ENCODE measurements around the gene KHDC4.
"Not testable (repeated sequence)": the region's sequence is repeated elsewhere in the genome, so short reads cannot be mapped to it uniquely, and the experiment has no call there.

KHDC4 gene

DNA sequence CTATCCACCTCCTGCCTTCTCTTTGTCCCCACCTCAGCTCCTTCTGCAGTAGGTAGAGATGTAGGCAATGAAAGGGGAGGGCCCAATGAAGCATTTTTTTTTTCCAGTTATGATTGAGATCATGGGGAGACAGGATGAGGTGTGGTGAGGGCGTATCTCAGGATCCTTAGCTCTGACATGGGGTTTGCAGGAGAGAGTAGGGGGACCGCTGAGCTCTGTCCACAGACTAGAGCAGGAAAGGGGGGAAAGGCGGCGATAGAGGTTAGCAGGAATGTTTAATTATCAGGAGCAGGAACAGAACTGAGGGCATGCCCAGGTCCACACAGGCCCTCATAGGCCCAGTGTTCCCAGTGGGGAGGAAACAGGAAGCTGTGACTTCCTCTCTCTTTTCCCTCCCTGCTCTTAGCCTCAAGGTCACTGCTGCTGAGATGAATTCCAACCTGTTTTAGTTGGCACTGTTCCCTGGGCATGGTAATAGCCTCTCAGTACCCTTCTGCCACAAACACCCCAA lies 6.3 kb upstream of the KHDC4 start:
- peak; percentile 52 for DNase-seq

DNA sequence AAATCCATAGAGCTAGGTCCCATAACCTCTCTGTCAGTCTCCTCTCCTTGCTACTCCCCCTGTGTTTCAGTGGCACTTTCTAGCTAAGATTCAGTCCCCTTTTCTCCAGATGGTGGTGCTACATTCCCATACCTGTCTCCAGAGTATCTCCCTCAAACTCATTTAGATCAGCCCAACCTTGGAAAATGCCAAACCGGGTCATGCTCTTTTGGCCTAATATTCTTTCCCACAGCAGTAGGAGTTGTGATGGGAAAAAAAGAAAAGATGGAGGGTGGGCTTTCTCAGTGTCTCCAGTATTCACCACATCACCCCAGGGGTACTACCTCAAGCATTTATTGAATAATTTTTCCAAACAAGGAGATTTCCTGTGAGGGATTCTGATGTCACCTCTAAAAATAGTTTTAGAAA lies 4.0 kb upstream of the KHDC4 start:
- peak; percentile 67 for DNase-seq

DNA sequence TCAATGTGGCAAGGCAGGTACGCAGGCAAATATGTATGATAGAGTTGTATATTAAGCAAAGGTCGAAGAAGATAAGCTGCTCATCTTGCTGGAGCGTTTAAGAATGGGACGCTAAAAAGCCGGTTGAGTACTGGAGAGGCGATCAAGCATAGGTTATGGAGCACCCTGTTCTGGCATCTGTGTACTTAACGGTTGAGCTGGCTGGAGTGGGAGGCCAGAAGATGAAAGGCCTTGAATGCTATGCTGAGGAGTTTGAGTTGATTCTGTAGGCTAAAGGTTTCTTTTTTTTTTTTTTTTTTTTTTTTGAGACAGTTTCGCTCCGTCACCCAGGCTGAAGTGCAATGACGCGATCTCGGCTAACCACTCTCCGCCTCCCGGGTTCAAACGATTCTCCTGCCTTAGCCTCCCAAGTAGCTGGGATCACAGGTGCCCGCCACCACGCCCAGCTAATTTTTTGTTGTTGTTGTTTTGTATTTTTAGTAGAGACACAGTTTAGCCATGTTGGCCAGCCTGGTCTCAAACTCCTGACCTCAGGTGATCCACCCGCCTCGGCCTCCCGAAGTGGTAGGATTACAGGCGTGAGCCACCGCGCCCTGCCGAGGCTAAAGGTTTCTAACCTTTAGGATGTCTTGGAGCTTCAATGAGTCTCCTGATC lies 850 bp upstream of the KHDC4 start:
- DNase-seq = no peak

DNA sequence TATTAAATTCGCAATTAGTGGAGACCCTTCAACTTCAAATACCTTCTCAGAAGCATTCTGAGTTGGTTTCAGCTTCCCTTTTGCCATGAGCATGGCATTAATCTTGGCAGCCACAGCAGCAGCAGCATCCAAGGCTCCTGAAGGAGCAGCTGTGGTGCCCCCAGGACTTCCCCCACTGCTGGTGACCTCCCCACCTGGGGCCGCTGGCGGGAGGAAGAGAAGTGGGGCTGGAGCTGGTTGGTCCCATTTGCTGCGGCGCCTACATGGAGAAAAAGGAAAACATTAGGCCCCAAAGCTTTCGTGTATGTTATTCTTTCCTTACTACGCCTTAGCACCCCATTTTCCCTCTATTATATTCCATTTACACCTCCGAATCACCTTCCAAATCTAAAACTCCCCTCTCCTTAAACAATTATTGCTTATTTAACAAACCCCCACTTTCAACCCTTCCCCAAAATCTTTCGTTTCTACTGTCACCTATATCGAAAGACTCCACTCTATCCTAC lies 569 bp downstream of the KHDC4 start:
- peak; percentile 18 for DNase-seq

DNA sequence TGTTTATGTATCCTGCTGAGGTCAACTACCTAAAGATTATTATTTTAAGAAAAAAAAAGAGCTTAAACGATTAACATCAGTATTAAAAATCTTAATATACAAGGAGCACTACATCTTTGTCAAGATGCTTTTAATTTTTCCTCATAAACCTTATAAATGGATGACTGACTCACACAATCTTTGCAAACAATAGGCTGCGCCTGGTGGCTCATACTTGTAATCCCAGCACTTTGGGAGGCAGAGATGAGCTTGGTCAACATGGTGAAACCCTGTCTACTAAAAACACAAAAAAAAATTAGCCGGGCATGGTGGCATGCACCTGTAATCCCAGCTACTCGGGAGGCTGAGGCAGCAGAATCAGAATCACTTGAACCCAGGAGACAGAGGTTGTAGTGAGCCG lies 1.7 kb downstream of the KHDC4 start:
- DNase-seq = no peak

DNA sequence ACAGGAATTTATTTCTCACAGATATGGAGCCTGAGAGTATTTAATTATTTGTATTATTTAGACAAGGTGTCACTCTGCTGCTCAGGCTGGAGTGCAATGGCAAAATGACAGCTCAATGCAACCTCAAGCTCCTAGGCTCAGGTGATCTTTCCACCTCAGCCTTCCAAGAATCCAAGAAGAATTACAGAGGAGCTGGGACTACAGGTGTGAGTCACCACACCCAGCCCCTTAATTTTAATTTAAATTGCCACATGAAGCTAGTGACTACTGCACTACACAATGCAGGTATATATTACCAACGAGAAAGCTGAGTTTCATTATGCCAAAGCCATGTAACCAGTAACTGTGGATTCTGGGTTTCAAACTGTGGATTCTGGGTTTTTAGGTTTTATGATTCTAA lies 2.1 kb downstream of the KHDC4 start:
- no peak for DNase-seq

DNA sequence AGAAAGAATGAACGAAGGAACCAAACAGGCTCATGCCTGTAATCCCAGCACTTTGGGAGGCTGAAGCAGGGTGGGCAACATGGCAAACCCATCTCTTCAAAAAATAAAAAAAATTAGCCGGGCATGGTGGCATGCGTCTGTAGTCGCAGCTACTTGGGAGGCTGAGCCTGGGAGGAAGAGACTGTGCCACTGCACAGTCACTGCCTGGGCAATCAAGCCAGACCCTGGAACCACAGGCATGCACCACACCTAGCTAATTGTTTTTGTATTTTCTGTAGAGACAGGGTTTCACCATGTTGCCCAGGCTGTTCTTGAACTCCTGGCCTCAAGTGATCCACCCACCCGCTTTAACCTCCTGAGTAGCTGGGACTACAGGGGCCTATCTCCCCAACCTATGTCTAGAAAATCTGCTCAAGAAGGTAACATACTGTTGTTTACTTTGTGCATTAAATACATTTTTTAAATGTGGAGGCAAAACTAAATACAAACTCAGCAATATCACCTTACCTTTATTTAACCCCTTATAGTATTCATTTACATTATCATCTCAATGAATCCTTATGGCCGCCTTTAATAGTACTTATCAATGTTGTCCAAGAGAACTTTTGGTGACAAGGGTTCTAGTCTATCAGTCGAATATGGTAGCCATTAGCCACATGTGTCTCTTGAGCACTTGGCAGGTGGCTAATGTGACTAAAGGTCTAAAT lies 2.7 kb downstream of the KHDC4 start:
- DNase-seq = no peak

DNA sequence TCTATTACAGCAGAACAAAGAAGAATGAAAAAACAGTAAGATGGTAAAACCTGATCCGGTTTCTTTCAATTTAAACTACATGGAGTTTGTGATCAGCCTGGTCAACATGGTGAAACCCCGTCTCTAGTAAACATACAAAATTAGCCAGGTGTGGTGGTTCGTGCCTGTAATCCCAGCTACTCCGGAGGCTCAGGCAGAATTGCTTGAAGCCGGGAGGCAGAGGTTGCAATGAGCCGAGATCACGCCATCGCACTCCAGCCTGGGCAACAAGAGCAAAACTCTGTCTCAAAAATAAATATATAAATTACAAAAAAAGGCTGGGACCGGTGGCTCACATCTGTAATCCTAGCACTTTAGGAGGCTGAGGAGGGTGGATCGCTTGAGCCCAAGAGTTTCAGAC lies 3.5 kb downstream of the KHDC4 start:
- DNase-seq = not testable (repeated sequence)

DNA sequence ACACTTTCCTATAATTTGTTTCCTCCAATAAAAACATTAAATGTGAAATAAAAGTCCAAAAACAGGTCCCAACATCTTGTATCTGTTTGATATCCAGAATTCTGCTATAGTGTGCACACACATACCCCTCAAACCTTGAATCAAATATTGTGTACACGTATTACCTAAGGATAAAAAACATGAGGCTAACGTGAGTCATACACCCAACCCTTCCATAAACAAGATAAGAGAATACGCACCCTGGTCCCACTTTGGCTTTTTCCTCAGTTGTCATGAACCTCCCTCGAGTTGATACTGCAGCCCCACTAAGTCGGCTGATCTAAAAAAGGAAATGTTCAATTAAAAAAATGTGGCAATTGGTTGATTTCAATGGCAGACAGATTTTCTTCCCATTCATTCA lies 5.2 kb downstream of the KHDC4 start:
- no peak for DNase-seq

DNA sequence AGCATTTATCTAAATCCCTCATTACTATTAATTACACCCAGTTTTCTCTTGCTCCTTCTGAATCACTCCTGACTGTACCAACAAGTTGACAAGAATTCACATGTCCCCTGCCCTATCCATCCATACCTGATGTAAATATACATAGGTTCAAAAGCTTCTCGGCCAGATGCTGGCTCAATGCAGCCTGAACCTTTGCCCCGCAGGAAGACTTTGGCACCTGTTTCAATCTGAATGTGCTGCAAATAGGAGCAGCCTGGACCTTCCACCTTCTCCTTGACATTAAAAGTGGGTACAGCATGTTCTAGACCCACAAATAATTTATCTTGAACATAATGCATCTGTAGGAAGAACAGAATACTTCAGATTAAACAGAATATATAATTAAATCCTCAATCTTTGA lies 8.7 kb downstream of the KHDC4 start:
- no peak for DNase-seq

DNA sequence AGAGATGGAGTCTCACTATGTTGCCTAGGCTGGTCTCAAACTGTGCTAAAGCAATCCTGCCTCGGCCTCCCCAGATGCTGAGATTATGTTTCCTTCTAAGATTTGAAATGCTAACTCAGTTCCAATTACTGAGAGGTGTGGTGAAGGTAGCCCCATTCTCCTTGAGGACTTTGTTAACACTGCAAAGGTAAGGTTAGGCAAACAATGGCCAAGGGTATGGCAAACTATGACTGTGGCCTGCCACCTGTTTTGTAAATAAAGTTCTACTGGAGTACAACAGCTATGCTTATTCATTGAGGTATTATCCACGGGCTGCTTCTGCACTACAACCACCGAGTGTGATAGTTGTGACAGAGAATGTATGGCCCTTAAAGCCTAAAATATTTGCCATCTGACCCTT lies 13.5 kb downstream of the KHDC4 start:
- no peak for DNase-seq

DNA sequence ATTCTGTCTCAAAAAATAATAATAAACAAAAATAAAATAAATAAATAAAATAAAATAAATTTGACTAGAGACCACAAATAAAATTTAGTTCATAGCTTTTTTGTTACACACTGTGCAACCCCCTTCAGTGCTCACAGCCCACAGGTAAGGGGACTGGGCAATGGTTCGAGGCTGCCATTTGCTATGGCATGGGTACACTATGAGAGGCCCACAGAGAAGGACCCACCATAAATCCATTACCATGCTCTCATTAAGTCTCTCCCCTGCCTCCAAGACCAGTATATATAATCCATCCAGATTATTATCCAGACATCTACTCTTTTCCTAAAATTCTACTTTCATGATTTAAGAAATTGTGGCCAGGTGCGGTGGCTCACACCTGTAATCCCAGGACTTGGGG lies 14.4 kb downstream of the KHDC4 start:
- DNase-seq = no peak

DNA sequence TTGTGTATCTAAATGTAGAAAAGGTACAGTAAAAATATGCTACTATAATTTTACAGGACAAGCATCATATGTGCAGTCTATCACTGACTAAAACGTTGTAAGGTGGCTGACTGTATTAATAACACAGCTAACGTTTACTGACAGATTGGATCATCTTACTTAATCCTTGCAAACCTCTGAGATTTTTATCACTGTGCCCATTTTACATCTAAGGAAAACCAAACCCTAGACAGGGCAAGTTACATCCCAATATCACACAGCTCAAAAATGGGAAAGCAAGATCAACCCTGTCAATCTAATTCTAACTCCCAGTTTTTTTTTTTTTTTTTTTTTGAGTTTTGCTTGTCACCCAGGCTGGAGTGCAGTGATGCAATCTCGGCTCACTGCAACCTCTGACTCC lies 15.6 kb downstream of the KHDC4 start:
- no peak for DNase-seq

DNA sequence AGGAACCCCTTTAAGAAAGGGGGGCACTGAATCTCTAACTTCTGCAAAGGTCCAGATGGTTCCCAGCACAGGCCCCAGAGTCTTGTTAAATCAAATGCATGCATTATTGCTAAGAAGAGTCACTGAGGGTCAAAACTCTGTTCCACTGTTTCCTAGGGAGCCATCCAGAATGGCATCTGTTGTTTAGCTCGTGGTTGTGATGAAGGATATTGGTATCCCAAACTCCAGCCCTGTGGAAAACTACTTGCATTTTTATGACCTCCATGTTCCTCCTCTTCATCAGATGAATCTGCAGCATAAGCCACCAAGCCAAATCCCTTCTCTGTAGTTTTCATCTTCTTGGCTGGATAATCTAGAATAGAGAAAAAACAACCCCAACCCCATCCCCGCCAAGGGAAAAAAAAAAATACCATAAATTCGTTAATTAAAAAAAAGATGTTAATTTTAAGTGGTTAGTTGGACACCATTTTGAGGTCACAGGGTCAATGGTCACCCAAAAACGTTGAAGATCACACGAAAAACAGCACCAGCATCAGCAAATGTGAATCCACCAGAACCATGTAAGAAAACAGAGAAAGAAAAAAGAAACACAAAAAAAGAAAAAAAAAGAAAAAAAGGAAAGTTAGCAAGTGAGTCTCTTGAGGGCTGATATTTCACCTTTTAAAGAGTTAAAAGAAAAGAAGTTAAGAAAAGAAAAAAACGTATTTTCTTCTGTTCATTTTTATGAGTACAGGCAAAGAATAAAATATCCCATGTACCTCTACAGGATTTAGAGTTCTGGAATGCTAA lies 20.1 kb downstream of the KHDC4 start:
- no peak for DNase-seq

DNA sequence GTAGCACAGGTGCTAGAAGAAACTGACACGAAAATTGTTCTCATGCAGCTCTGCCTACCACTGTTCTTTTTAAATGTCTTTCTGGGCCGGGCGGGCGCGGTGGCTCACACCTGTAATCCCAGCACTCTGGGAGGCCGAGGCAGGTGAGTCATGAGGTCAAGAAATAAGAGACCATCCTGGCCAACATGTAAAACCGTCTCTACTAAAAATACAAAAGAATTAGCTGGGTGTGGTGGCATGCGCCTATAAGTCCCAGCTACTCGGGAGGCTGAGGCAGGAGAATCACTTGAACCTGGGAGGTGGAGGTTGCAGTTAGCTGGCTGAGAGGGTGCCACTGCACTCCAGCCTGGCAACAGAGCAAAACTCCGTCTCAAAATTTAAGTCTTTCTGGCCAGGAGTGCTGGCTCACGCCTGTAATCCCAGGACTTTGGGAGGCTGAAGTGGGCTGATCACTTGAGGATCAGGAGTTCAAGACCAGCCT lies 22.1 kb downstream of the KHDC4 start:
- DNase-seq = no peak

DNA sequence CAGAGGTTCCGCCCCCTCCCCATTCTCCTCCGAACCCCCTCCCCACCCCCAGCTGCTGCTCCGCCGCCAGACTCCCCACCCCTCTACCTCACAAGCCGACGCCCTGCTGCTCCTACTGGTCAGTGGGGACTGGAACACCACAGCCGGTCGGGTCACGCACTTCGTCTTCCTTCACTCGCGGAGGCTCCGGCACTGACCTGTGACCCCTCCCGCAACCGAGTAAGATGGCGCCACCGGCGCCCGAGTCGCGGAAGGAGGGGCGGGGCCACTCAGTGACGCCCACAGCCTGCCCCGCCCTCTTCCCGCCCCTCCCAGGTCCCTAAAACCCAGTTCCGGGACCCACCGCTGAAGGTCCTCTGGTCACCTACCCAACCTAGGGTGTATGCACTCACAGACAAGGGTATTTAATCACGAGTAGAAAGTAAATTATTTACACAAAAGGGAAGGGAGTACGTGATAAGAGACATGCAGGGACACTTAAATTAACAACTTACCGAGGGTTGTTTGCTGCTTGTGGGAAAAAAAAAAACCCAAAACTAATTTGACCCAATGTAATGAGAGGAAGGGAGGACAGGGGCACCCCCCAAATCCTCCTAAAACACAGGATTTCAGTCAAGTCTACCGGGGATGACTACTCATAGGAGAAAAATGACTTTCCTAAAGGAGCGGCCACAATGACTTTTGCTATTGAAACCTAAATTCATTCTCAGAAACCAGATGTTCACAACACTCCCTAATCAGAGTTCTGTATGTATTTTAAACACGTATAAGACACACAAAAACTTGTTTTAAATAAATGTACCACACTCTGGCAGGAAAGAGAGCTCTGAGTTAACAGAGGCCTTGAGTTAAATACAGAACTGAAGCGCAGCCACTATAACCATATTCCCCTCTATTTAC lies 22.8 kb downstream of the KHDC4 start, which contains the start of gene RIT1:
Gene RIT1 (minus strand): TSS at position 194 of the 900 bp plus-strand sequence. CDS start 588 bp downstream, outside the sequence.
- peak; percentile 95 for DNase-seq

DNA sequence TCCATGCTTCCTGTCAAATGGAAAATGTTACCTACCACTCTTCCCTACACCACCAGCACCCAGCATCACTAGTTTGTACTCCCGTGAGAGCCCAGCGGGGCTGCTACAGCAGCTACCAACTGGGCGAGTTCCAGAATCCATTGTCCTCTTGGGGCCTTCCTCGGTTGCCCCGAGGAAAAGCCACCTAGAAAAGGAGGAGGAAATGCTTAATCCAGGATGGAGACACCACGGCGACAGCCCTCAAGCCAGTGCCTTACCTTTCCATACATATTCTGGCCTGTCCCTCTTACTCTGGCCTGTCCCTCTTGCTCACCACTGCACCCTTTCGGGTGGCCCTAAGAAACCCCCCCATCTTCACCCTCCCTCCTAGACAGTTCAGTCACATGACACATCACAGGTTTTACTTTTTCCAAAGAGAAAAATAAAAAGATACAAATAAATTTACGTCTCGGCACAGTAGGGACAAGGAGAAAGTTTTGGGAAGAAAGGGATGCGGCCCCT lies 23.5 kb downstream of the KHDC4 start:
- DNase-seq = peak; percentile 26

DNA sequence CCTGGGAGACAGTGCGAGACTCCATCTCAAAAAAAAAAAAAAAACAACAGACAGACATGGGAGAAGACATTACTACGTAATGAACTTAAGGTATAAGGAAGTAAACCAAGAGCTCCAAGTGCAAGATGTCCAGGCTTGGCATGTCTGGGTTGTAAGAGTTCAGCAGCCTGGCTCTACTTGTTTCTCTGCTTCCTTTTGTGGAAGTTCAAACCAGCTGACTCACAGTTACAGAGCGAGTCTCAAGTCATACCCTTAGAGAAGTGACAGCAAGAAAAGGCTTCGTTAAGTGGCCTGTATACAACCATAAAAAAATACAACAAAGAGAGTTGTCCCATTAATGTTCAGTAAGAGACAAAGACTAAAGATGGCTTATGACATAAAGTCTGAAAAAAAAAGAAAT lies 24.3 kb downstream of the KHDC4 start:
- peak; percentile 84 for DNase-seq

DNA sequence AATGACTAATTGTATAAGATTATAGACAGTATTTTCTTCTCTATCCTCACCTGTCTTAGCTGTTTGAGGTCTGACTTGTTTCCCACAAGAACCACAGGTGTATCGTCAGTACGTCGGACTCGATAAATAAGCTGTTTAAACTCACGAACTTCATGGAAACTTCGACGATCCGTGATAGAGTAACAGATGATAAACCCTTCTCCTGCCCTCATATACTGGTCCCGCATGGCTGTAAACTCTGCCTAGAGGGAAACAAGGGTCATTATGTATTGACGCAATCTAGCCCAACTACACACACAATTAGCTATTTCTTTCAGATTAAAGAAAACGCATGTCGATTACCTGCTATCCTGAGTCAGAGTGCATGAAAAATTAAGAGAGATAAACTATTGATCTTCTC lies 30.0 kb downstream of the KHDC4 start:
- DNase-seq = no peak

DNA sequence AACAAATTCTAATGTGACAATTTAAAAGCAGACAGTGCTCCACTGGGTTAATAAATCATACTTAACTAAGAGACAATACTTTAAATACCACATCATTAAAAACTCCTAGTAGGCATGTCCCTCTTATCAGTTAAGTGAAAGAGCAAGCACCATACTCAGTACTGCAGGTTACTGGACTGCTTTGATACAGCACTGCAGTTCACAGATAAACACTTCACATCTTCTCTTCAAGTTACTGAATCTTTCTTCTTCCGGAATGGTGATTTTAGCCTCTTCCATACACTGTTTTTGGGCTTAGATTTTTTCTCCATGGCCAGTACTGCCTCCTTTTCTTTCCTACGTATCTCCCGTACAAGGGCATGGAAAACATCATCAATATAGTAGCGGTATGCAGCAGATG lies 34.1 kb downstream of the KHDC4 start:
- DNase-seq = no peak

DNA sequence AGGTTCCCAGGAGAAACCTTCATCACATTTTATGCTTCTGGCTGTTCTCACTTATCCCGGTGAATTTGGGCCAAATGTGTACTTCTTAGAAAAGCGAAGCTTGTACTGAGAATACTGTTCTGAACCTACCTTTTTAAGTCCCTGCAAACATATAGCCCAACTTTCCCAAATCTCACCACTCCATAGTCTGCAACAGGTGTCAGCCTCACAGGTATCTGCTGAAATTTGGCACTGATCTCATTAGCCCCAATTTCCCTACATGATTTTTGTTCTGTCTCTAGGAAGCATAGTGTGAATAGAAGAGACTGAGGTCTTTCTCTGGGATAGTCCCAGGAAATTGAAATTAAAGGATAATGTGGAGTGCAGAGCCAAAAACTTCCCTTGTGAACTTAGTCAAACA lies 34.5 kb downstream of the KHDC4 start:
- no peak for DNase-seq

DNA sequence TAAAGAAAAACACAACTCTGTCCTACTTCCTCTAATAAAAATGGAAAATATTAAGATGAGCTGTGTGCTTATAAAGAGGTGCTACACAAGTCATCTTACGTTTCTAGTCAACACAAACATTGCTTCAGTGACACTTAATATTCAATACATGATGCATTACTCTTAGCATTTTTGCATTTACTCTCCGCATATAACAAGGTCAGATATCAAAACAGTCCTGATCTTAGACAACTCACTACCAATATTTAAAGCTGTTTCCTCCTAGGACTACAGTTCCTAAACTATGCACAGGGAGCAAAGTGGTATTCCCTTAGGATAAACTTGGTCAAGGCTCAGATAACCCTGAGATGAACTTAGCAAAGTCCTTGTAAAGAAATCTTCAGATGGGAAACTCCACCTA lies 35.3 kb downstream of the KHDC4 start:
- no peak for DNase-seq

Data from suppressor macrophage treated with lipopolysaccharide for 4 hours (primary cell).